ENCODE data around the gene XYLB. TPM values are rescaled to one million over a fixed set of nuclear protein-coding genes. Genes with fewer than 3 reads are reported as not detected.
"Not testable (repeated sequence)": the region's sequence is repeated elsewhere in the genome, so short reads cannot be mapped to it uniquely, and the experiment has no call there.

Gene XYLB
- polyA plus RNA-seq, 1 of the 3 experiments (the other 2 are of a cell fraction), result 2.7 TPM

DNA sequence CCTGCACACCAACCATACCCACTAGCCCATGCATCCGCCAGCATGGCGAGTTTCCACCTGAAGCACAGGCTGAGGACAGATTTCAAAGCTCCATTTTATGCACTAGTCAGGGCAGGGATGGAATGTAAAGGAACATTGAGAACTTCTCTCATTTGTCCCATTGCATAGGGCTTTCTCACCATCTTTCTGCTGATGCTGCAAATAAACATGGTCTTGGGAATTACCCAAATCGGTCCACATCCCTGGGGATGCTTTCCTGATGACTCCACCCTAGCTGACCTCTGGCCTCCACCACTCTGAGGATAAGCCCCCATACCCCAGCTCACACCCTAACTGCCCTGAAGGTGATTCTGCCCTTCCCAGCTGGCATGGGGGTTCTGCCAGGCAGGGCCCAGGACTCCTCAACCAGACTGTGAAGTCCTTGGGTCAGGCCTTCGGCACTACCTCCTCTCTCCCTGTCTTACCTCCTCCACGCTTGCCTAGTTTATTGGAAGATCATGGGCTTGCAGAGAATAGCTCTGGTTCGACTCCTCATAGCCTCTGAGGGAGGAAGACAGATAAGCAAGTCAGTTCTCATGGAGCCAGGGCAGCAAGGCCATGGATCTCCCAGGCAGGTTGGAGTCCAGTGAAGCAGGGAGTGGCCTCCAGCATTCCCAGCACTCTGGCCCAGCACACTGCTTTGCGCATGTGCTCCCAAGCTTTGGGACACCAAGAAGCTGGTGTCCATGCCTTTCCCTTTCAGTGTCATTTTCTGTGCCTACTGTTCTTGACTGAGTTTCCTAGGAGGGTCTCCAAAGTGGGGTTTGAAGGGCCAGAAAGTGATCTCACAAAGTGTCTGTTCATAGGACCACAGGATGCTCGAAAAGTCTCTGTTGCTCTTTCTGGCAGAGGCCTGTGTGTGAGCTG, 27.6 kb upstream of the XYLB start:
- no peaks in the 10 kb centered on the region for H3K9me3 ChIP-seq
- no peaks in the 10 kb centered on the region for H4K20me1 ChIP-seq (ENCODE audit: insufficient read depth)
- H3K4me3 ChIP-seq (ENCODE audit: low read depth in 2 of 2, low read length in 1 of 2), result no peak overlapping the region
- CTCF ChIA-PET, result interaction anchor here (1.5 to 1.6 kb wide), 2 partner anchors 8 to 27 kb away, joined by 3 read pairs; partner anchors contain the start of gene XYLB
- H3K27ac ChIP-seq (ENCODE audit: low read depth in 2 of 2, low read length in 1 of 2), result no peak overlapping the region
- H2AFZ ChIP-seq (ENCODE audit: low read depth), result no peak overlapping the region
- DNase-seq, result no peak
- 74% methylated on average over 8 of the region's 8 CpGs for WGBS (ENCODE audit: low lambda C conversion rate)
- H3K27me3 ChIP-seq (ENCODE audit: insufficient read depth), result no peaks in the 10 kb centered on the region
- TF ChIP-seq POLR2AphosphoS5 (IDR thresholded peaks at IDR 0.05; ENCODE audit: low read depth, low read length), result no peak
- no peak for TF ChIP-seq NFIC (IDR thresholded peaks at IDR 0.05; ENCODE audit: borderline replicate concordance)
- no peak for TF ChIP-seq SIN3A (IDR thresholded peaks at IDR 0.05; ENCODE audit: borderline replicate concordance, low read depth, low read length)
- no peak for TF ChIP-seq GABPA (IDR thresholded peaks at IDR 0.05; ENCODE audit: low read depth)
- TF ChIP-seq RCOR1 (IDR thresholded peaks at IDR 0.05; ENCODE audit: low read length), result no peak
- no peaks in the 10 kb centered on the region for H3K36me3 ChIP-seq (replicated peaks in 1 of 2; ENCODE audit: control insufficient read depth in 1 of 2, insufficient read depth in 2 of 2, low read length in 1 of 2)
- peaks cover 0 to 18% of the 10 kb centered on the region in 2 experiments; a peak in 1 of 4 replicates for H3K4me1 ChIP-seq (ENCODE audit: control insufficient read depth in 1 of 2, insufficient read depth in 2 of 2, low read depth in 1 of 2, low read length in 1 of 2)
- no peak overlapping the region for H3K4me2 ChIP-seq
- H3K79me2 ChIP-seq (ENCODE audit: insufficient read depth), result no peaks in the 10 kb centered on the region
- no peaks in the 10 kb centered on the region for H3F3A ChIP-seq (replicated peaks; ENCODE audit: insufficient read depth)
- POLR2A ChIA-PET, result no interaction called here
- H3K9me2 ChIP-seq, result no peaks in the 10 kb centered on the region
- H3K9ac ChIP-seq, result no peak overlapping the region

GRCh38 chr3:38320638-38321037, 25.9 kb upstream of the XYLB start:
- H3K4me3 ChIP-seq (ENCODE audit: low read depth in 2 of 2, low read length in 1 of 2); H3K27ac ChIP-seq (ENCODE audit: low read depth in 2 of 2, low read length in 1 of 2); H3K9me3 ChIP-seq; H2AFZ ChIP-seq (ENCODE audit: low read depth); H3K27me3 ChIP-seq (ENCODE audit: insufficient read depth); H4K20me1 ChIP-seq (ENCODE audit: insufficient read depth); H3K9ac ChIP-seq; DNase-seq; H3K9me2 ChIP-seq; H3K4me2 ChIP-seq; H3K79me2 ChIP-seq (ENCODE audit: insufficient read depth); H3K4me1 ChIP-seq (ENCODE audit: control insufficient read depth in 1 of 2, insufficient read depth in 2 of 2, low read depth in 1 of 2, low read length in 1 of 2); POLR2A ChIA-PET; H3F3A ChIP-seq (replicated peaks; ENCODE audit: insufficient read depth); H3K36me3 ChIP-seq (replicated peaks in 1 of 2; ENCODE audit: control insufficient read depth in 1 of 2, insufficient read depth in 2 of 2, low read length in 1 of 2): not testable (repeated sequence)
- CTCF ChIA-PET, result interaction anchor here (1.4 kb wide), 1 partner anchor 14 kb away, joined by 3 read pairs; no protein-coding TSS in a partner anchor
- 81% methylated on average over 4 of the region's 4 CpGs for WGBS (ENCODE audit: low lambda C conversion rate)

DNA sequence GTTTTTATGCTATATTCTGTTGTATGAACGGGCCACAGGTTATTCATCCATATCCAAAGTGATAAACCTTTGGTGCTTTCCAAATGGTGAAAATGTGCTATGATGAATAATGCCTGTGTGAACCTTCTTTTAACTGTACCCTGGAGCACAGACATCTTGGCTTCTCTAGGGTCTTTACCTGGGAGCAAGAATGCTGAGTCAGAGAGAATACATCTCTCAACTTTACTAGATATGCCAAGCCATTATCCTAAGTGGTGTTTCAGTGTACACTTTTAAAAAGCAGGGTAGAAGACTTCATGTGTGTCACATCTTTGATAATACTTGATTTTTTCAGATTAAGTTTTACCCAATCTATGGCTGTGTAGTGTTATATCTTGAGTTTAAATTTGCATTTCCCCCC, 23.5 kb upstream of the XYLB start:
- no peak overlapping the region for H3K4me3 ChIP-seq (ENCODE audit: low read depth in 2 of 2, low read length in 1 of 2)
- ChIA-PET CTCF (no interaction called here), POLR2A (no interaction called here)
- TF ChIP-seq SMC3 (IDR thresholded peaks at IDR 0.05; ENCODE audit: low read depth, low read length) (no peak), RFX5 (IDR thresholded peaks at IDR 0.05; ENCODE audit: low read length) (no peak), GABPA (IDR thresholded peaks at IDR 0.05; ENCODE audit: low read depth) (no peak), YY1 (IDR thresholded peaks at IDR 0.05; ENCODE audit: low read depth) (no peak)
- TF ChIP-seq, protein P1, sequence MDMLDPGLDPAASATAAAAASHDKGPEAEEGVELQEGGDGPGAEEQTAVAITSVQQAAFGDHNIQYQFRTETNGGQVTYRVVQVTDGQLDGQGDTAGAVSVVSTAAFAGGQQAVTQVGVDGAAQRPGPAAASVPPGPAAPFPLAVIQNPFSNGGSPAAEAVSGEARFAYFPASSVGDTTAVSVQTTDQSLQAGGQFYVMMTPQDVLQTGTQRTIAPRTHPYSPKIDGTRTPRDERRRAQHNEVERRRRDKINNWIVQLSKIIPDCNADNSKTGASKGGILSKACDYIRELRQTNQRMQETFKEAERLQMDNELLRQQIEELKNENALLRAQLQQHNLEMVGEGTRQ (IDR thresholded peaks at IDR 0.05; ENCODE audit: borderline replicate concordance, low read depth, low read length), result no peak
- no peaks in the 10 kb centered on the region for H3K27me3 ChIP-seq (ENCODE audit: insufficient read depth)
- no peak overlapping the region for H2AFZ ChIP-seq (ENCODE audit: low read depth)
- no peaks in the 10 kb centered on the region for H3F3A ChIP-seq (replicated peaks; ENCODE audit: insufficient read depth)
- no peak overlapping the region for H3K9ac ChIP-seq
- no peaks in the 10 kb centered on the region for H4K20me1 ChIP-seq (ENCODE audit: insufficient read depth)
- H3K9me3 ChIP-seq, result no peaks in the 10 kb centered on the region
- no peaks in the 10 kb centered on the region for H3K9me2 ChIP-seq
- DNase-seq, result no peak
- no peak overlapping the region for H3K27ac ChIP-seq (ENCODE audit: low read depth in 2 of 2, low read length in 1 of 2)
- WGBS (ENCODE audit: low lambda C conversion rate), result 72% methylated on average over 1 of the region's 1 CpG
- no peaks in the 10 kb centered on the region for H3K36me3 ChIP-seq (replicated peaks in 1 of 2; ENCODE audit: control insufficient read depth in 1 of 2, insufficient read depth in 2 of 2, low read length in 1 of 2)
- H3K79me2 ChIP-seq (ENCODE audit: insufficient read depth), result no peaks in the 10 kb centered on the region
- no peaks in the 10 kb centered on the region for H3K4me1 ChIP-seq (ENCODE audit: control insufficient read depth in 1 of 2, insufficient read depth in 2 of 2, low read depth in 1 of 2, low read length in 1 of 2)
- no peak overlapping the region for H3K4me2 ChIP-seq
